ENCODE measurements around the gene TGFB1I1.
A peak's percentile ranks its signal among the peaks of the same experiment; 100 is the strongest.
"Not testable (repeated sequence)": the region's sequence is repeated elsewhere in the genome, so short reads cannot be mapped to it uniquely, and the experiment has no call there.

TGFB1I1 gene

DNA sequence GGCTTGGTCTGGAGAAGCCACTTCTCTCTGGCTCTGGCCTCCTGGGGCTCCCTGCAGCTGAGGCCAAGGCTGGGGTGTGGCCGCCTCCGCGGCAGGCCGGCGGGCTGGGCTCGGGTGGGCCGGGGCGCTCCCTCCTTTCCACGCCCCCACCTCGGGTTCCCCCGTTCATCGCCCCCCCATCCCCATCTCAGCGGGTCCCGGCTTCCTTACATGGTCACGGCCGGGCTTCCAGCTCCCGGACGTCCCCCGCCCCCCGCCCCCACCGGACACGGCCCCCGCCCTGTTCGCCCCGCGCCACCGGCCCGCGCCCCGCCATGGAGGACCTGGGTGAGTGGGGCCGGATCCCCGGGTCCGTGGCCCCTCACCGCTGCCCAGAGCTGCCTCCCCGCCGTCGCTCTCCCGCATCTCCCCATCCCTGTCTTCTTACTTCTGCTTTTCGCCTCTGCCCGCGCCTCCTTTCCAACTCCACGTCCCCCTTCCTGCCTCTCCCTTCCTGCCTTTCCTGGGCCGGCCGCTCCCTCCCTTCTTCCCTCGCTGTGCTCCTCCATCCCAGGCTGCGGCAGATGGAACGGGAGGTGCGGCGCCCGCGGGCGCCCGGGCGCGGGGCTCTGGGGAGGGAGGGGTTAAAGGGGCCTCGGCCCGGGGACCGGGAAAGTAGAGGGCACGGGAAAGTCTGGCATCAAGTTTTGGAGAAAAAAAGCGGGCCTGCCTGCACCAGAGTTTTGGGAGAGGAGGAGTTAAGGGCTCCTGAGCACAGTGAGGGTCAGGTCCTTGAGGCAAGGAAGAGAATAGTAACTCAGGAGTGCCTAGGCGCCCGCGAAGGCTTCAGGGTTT is at the start of gene TGFB1I1:
Gene TGFB1I1 (plus strand): TSS at position 278 of the 834 bp plus-strand sequence. CDS start 37 bp downstream, at position 315.
- DNase-seq = no peak

DNA sequence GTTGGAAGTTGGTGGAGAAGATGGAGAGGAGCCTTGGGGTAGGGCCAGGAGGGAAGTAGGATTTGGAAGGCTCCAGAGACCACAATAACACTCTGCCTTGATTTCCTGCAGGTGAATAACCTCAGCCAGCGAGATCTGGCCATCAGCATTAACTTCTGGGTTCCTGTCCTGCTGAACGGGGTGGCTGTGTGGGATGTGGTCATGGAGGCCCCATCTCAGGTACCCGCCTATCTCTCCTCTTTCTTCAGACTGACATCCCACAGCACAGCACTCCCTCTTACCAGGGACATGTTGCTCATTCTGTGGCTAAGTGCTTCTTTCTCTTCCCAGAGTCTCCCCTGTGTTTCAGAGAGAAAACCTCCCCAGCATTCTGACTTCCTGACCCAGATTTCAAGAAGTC is 48.7 kb upstream of the TGFB1I1 start:
- no peak for DNase-seq

DNA sequence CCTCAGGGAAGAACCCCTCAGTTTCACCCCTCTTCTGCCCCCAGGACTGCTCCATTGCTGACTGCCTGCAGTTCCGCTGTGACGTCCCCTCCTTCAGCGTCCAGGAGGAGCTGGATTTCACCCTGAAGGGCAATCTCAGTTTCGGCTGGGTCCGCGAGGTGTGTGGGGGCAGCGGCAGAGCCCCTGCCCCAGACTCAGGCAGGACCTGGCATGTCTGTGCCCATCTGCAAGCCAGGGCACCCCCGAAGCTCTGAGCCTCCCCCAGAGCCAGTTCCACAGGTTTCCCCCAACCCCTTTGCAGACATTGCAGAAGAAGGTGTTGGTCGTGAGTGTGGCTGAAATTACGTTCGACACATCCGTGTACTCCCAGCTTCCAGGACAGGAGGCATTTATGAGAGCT is 48.2 kb upstream of the TGFB1I1 start:
- DNase-seq = no peak

DNA sequence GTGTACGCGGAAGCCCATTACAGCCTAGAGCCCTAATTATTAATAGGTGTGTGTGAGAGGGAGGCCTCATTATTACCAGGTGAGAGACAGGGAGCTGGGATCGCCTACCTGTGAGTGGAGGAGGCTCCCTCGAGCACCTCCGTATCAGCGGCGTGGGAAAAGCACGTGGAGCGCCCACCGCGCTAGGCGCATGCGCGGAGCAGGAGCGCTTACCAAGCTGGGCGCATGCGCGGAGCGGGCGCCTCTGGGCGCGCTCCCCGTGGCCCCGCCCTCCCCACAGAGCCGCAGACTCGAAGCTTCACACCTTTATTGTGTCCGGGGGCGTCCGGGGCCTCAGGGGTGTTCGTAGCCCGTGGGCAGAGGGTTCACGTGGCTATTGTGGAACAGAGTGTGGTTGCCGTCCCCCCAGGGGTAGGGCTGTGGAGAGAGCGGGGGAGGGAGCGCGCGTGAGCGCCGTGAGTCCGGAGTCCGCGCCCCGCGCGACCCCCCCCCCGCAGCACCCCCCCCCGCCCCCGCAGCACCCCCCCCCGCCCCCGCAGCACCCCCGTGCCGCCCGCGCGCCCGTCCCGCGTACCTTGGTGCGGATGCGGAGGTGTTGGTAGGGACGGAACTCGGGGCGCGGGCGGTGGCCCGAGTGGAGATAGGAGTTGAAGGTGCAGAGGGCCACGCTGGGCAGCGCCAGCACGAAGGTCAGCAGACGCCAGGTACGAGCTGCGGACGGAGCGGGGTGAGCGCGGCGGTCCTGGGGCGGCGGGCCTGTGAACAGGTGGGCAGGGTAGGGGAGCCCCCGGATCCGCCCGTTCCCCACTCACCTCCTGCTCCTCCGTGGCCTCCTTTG is 44.3 kb upstream of the TGFB1I1 start:
- DNase-seq = no peak

DNA sequence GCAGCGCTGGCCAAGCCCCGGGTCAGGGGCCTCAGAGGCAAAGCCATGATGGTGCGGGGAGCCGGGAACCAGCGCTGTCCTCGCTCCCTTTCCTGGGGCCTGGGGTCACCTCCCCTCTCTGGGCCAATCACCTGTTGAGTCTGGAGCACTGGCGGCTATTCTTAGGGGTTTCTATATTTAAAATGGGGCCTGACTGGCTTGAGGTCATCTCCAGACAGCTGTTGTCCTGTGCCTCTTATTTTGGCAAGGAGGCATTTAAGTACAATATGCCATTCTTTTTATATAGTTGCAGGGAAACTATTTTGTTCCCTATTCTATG is 43.7 kb upstream of the TGFB1I1 start, which contains the start of gene COX6A2:
Gene COX6A2 (minus strand): TSS at position 82 of the 319 bp plus-strand sequence. CDS start 35 bp downstream, at position 47.
- DNase-seq = no peak

DNA sequence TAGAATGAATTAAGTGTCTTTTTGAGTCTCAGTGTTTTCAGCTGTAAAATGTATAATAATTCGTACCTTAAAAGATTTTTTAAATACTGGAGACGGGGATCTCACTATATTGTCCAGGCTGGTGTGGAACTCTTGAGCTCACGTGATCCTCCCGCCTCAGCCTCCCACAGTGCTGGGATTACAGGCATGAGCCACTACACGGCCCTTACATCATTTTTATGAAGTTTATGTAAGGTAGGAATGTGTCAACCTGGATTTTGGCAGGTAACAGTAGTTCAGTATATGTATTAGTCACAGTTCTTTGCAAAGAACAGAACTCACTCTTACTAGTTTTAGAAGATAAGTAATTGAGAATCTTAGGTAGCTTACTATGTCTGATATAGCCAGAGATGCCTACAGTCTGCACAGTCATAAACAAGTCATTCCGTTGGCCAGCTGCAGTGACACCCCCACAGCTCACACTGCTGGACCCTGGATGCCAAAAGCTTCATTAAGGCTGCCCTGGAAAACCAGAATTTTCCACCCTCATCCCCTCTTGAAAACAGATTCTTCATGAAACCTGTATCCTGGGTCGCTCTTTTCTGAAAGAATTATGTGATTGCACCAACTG is 43.2 kb upstream of the TGFB1I1 start:
- DNase-seq = no peak

DNA sequence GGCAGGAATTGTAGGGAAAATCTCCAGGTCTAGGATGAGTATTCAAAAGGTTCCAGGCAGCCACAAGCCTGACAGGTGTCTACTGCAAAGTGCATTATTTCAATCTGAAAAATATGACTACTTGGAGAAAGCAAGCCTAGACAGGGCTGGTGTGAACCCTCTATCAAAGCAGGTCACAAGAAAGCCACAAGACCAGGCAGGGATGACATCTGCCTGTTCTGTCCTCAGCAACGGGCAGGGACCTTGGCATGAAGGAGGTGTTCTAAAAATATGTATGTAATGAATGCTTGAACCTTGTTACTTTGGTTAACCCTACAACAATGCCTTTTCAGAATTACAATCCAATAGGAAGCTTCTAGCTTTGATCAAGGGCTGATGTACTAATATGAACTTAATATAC is 42.6 kb upstream of the TGFB1I1 start:
- DNase-seq = no peak

DNA sequence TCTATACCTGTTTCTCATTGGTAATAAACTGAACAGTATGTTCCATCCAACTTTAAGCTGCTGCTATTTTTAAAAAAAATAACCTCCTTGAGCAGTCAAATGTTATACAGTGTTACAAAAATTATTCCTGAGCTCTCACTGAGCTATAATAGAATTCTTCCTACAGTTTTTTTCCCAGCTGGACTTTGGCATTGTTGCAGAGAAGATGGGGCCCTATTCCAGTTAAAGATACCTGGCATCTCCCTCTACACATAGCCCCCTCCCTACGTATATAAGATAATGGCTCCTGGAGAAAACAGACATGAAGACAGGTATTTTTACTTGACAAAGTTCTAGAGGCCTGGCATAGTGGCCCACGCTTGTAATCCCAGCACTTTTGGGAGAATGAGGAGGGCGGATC is 42.2 kb upstream of the TGFB1I1 start:
- no peak for DNase-seq

DNA sequence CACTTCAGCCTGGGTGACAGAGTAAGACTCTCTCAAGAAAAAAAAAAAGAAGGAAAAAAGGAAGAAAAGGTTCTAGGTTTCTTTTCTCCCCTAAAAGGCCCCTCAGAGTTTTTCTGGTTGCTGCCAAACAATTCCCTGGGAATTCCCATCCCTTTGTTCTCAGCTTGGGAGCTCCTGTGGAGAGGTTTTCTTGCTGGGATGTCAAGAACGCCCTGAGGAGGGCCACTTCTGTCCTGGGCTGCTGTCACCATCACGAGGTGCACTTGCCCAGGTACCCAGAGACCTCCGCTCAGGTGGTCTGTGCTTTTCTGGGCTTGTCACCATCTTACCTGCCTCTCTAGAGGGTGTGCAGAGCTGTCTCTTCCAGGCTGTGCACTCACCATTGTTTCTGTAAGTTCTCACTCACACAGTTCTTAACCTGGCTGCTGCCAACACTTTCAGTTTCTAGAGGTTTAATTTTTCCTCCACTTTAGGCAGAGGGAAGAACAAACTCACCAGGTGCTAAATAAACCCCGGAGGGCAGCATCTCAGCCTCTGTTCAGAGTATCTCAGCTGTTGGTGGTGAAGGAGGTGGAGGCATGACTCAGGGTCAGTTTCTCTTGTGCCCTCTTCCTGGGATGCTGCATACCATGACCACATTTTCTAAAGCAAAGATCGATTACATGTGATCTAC is 41.4 kb upstream of the TGFB1I1 start:
- DNase-seq = no peak

DNA sequence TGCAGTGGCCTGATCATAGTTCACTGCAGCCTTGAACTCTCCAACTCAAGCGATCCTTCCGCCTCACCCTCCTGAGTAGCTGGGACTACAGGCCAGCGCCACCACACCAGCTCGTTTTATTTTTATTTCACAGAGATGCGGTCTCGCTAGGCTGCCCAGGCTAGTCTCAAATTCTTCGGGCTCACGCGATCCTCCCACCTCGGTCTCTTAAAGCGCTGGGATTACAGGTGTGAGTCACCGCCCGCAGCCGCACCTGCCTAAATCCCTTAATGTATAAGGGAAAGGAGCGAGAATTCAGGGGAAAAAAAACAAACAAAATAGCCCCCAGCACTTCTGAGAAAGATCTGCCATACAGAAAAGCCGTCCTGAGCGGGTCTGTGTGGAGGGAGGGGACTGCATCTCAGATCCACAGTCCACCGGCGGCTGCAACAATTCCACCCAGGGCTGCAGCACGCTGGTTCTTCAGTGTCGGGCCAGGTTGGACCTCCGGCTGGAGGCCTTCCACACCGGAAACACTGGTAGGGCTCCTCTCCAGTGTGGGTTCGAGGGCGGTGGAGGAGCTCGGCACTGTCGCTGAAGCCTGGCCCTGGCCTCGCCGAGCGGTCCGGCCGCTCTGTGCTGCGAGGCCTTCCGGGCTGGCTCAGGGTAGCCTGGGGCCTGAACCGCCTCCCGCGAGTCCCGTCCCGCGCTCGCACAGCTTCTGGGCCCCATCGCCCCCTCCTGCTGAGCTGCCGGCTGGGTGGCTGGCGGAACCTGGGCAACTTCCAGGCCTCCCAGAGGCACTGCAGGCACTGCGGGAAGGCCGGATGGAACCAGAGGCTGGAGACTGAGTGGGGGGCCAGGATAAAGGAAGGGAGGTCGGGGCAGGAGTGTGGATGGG is 36.4 kb upstream of the TGFB1I1 start:
- DNase-seq = no peak

DNA sequence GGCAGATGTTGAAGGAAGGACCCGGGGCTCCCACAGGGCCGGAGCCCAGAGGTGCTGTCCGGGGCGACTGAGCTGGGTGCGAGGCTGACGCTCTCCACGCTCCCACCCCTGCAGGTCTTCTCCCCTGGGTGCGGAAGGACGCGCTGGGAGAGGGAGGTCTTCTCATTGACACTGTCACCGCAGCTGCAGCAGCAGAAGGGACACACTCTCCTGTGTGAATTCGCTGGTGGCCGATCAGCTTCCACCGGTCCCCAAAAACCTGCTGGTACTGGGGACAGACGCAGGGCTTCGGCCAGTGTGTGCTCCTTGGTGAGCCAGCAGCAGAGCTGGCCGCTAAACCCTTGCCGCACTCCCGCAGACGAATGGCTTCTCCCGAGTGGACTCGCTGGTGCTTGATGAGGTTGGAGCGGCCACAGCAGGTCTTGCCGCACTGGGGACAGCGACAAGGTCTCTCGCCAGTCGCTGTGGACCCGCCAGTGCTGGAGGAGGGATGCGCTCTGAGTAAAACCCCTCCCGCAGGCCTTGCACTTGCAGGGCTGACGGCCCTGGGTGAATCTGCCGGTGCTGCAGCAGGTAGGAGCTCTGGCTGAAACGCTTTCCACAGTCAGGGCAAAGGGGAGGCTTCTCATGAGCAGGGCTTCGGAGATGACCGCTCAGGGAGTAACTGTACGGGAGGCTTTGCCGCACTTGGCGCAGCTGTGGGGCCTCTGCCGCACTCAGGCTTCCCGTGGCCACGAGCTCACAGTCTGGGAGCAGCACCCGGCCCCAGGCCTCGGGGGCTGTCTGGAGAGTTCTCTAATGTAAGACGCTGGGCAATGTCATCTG is 35.5 kb upstream of the TGFB1I1 start:
- no peak for DNase-seq

DNA sequence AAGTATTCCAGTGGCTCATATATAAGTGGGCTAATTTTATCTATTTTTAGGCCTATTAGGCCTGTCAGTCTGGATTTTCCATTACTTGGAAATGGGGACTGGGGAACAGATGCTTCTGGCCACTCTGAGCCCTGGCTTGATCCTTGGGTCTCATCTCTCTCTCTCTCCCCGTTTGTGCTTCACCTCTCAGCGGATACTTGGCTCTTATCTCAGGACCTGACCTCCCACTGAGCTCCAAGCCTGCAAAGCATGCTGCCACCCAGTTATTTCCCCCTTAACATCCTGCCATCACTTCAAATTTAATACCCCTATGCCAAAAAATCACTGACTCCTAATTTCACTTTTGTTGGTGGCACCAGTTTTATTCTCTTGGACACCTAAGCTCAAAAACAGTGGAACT is 33.5 kb upstream of the TGFB1I1 start:
- no peak for DNase-seq

DNA sequence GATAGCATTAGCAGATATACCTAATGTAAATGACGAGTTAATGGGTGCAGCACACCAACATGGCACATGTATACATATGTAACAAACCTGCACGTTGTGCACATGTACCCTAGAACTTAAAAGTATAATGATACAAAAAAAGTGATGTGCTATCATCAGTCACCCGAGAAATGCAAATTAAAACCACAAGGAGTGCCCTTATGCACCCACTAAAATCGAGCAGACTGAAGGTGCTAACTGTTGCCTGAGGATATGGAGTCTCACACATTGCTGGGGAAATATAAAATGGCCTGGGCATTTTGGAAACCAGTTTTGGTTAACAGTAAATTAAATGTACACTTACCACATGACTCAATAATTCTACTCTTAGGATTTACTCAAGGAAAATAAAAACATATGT is 32.9 kb upstream of the TGFB1I1 start:
- not testable (repeated sequence) for DNase-seq

DNA sequence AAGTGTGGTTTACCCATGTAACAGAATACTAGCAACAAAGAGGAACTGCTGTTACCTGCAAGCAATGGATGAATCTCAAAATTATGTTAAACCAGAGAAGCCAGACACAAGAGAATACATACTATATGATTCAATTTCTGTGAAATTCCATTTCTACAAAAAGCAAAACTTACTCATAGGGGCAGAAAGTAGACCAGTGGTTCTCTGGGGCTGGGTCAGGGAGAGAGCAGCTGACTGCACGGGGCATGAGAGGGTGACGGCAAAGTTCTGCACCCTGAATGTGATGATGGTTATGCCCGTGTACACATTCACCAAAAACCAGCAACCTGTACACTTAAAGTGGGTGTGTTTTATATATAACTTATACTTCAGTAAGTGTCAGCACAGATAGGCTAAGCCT is 32.4 kb upstream of the TGFB1I1 start:
- DNase-seq = no peak

DNA sequence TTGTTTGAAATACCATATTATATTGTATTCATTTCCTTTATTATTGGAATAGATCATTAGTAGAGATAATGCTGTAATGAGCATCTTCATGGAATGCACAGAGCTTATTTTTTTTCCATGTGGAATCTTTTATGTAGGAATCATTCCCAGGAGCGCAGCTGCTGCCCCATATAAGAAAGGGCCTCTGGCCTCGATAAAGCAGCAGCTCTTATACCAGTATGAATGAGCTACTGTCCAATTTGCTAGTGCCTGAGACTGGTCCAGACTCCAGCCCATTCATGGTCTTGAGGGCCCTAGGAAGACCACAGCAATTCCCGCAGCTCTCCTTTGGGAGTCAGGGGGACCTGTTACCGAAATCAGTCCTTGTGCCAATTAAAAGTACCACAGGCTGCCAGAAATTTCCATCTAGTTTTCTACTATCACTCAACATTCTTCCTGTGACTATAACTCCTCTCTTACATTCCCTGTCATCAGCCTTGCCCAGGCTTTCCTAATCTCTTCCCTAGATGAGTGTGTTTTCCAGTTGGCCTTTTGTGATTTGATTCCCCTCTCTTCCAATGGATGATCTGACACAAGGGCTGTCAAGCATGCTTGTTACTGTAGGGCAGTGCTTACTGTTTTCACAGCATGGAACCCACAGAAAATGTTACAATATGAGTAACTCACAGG is 31.3 kb upstream of the TGFB1I1 start:
- DNase-seq = no peak

DNA sequence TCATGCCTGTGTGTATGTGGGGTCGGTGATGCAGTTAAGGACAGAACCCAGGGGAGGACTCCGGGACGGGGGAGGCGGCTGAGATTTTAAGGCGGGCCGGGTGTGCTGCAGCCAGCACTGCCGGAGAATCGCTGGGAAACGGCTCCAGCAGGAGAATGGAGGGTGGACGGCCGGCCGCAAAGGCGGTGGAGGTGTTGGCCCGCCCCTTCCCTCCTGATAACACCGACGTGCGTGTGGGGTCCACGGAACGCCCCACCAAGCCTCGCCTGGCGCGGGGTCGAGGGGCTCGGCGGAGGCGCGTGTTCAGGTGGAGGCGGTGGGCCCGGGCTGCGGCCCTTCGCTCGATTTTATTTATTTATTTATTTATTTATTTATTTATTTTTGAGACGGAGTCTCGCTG is 30.0 kb upstream of the TGFB1I1 start:
- no peak for DNase-seq

DNA sequence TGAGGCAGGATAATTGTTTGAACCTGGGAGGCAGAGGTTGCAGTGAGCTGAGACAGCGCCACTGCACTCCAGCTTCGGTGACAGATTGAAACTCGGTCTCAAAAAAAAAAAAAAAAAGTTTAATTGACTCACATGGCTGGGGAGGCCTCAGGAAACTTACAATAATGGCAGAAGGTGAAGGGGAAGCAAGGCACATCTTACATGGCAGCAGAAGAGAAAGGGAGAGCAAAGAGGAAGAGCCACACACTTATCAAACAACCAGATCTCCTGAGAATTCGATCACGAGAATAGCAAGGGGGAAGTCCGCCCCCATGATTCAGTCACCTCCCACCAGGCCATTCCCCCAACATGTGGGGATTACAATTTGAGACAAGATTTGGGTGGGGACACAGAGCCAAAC is 26.0 kb upstream of the TGFB1I1 start:
- DNase-seq = not testable (repeated sequence)

DNA sequence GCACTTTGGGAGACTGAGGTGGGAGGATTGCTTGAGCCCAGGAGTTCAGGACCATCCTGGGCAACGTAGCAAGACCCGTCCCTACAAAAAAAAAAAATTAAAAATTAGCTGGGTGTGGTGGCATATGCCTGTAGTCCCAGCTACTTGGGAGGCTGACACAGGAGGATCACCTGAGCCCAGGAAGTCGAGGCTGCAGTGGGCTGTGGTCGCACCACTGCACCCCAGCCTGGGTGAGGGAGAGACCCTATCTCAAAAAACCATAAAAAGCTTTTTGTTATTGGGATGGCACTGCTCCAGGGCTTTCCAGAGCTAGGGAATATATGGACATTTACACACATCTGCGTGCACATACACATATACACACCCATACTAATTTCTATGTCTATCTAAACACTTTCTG is 20.8 kb upstream of the TGFB1I1 start:
- DNase-seq = no peak

DNA sequence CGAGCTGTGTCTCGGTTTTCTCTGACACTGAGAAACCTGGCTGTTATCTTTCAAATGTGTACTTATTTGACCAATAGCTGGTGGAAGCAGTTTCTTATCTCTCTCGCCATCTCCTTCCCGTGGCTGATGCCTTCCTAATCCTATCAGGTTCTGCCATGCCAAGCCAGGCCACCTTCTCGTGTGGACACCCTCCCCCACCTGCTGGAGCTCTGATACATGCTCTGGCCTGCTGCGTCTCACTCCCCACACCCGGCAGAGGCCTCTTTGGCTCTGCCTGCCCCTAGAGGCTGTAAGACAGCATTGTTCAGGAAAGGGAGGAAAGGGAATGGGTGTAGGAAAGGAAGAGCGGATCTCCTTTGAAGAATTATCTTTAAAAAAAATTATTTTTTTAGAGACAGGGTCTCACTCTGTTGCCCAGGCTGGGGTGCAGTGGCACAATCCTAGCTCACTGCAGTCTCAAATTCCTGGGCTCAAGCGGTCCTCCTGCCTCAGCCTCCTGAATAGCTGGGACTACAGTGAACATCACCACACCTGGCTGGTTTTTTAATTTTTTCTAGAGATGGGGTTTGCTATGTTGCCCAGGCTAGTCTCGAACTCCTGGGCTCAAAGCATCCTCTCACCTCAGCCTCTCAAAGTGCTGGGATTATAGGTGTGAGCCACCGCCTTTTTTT is 20.1 kb upstream of the TGFB1I1 start:
- DNase-seq = peak; percentile 8

DNA sequence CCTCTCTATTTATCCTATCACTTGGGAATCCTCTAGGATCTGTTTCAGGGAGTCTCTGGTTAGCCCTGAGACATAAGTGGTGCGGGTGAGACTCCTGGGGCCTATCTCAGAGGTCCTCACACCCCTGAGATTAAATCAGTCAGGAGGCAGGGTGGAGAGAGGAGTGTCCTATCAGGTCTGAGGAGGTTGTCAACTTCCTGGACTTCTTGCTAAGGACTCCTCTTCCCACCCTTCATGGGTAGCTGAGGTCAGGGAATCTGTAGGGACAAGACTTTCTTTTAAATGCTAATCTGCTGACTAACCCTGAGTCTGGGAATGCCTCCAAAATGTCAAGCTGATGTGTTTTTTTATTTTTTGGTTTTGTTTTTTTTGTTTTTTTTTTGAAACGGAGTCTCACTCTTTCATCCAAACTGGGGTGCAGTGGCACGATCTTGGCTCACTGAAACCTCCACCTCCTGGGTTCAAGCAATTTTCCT is 19.3 kb upstream of the TGFB1I1 start:
- peak; percentile 3 for DNase-seq

Data from NCI-H446 treated with DMSO at 0.1 percent for 48 hours (cell line).